Measurements from ENCODE around the gene AHCYL2. TPM values are rescaled to one million over a fixed set of nuclear protein-coding genes. Genes with fewer than 3 reads are reported as not detected.

The AHCYL2 gene
- total and polyA plus RNA-seq, 8 donors: 5.1 to 16.8 (median 13.3) TPM

GRCh38 chr7:129376778-129377700 is 152.2 kb downstream of the AHCYL2 start:
- peak in 1 of 4 donors; percentile 49 for ATAC-seq
- no peak for FAIRE-seq
- no peaks in the 10 kb centered on the region for H3K27me3 ChIP-seq
- H3K4me1 ChIP-seq: peaks cover 0 to 5% (median 0%) of the 10 kb centered on the region in 3 donors
- TF ChIP-seq CTCF (IDR thresholded peaks at IDR 0.05): no peak
- H3K36me3 ChIP-seq: peaks cover 0 to 5% (median 0%) of the 10 kb centered on the region in 3 donors
- H3K27ac ChIP-seq: no peak overlapping the region
- no peak overlapping the region for H3K4me3 ChIP-seq
- DNase-seq: no peak
- intact Hi-C loops (cut with DNase I): no loop called here
- WGBS, 2 donors: 86 to 91% methylated on average over 6 of the region's 6 CpGs
- no peaks in the 10 kb centered on the region for H3K9me3 ChIP-seq

GRCh38 chr7:129381710-129382484 is 157.1 kb downstream of the AHCYL2 start:
- Histone ChIP-seq H3K36me3 (peaks cover 0 to 5% (median 0%) of the 10 kb centered on the region in 3 donors), H3K27ac (no peak overlapping the region), H3K9me3 (no peaks in the 10 kb centered on the region), H3K4me3 (no peak overlapping the region), H3K27me3 (no peaks in the 10 kb centered on the region), H3K4me1 (no peaks in the 10 kb centered on the region)
- ATAC-seq: no peak
- 94 to 97% methylated on average over 9 of the region's 9 CpGs for WGBS, 2 donors
- no peak for FAIRE-seq
- TF ChIP-seq CTCF (IDR thresholded peaks at IDR 0.05): no peak
- intact Hi-C loops (cut with DNase I): no loop called here
- DNase-seq: no peak

- Histone ChIP-seq H3K36me3 (peaks cover 0 to 5% (median 0%) of the 10 kb centered on the region in 3 donors), H3K4me1 (no peaks in the 10 kb centered on the region), H3K9me3 (no peaks in the 10 kb centered on the region), H3K4me3 (no peak overlapping the region), H3K27ac (no peak overlapping the region), H3K27me3 (no peaks in the 10 kb centered on the region)
- no peak for ATAC-seq
- whole genome bisulfite sequencing, 2 donors: 58 to 65% methylated on average over 3 of the region's 3 CpGs
- intact Hi-C loops (cut with DNase I): no loop called here
- TF ChIP-seq CTCF (IDR thresholded peaks at IDR 0.05): no peak
- no peak for DNase-seq
- FAIRE-seq: no peak
Observed at GRCh38 chr7:129383542-129384132, 158.8 kb downstream of the AHCYL2 start.

GRCh38 chr7:129385116-129385515 is 160.3 kb downstream of the AHCYL2 start:
- H3K4me1 ChIP-seq: no peaks in the 10 kb centered on the region
- H3K27ac ChIP-seq: no peak overlapping the region
- H3K4me3 ChIP-seq: no peak overlapping the region
- DNase-seq (no peak), ATAC-seq (no peak), FAIRE-seq (no peak)
- WGBS, 2 donors: 88 to 97% methylated on average over 1 of the region's 1 CpG
- H3K9me3 ChIP-seq: no peaks in the 10 kb centered on the region
- TF ChIP-seq CTCF (IDR thresholded peaks at IDR 0.05): no peak
- H3K36me3 ChIP-seq: peaks cover 0 to 14% (median 0%) of the 10 kb centered on the region in 3 donors
- no peaks in the 10 kb centered on the region for H3K27me3 ChIP-seq
- intact Hi-C loops (cut with DNase I): no loop called here
